OCI-LY7 (cell line): ENCODE data around the gene GMDS. TPM values are rescaled to one million over a fixed set of nuclear protein-coding genes. Genes with fewer than 3 reads are reported as not detected.

ENCODE experiments used
- BruUV-seq: library from RNA; stranded (reverse); fragments of 400-500 nt; replicated peaks from 2 replicates; lab custom pipeline; 2021; lab: Mats Ljungman, UMichigan
- CTCF ChIA-PET: fragments of 300-600 bp; sonication (Branson Sonifier 250); formaldehyde crosslinking; loops from one replicate; lab custom pipeline; 2022; ENCODE audit warnings: antibody characterized with exemption; ENCODE audit not compliant: unreplicated experiment; lab: Charles Lee
- POLR2A ChIA-PET: fragments of 300-600 bp; sonication (Branson Sonifier 250); formaldehyde crosslinking; loops from one replicate; lab custom pipeline; 2022; ENCODE audit warnings: antibody characterized with exemption; lab: Charles Lee
- DNase-seq: peaks from one replicate; pipeline ENCODE4 v3.0.0-alpha.2; 2015; ENCODE audit warnings: low spot score
- H2AFZ ChIP-seq: fragments of 200-600 bp; sonication (generic), shearing (Covaris generic); 2 replicates; pipeline ENCODE4 v1.6.1; 2014; ENCODE audit warnings: mild to moderate bottlenecking, antibody characterized with exemption, low read length, moderate library complexity
- H3K27ac ChIP-seq: fragments of 200-600 bp; sonication (generic); 2 replicates; pipeline ENCODE4 v1.5.1; 2014; ENCODE audit warnings: mixed run types, low read depth, mild to moderate bottlenecking, moderate library complexity, low read length, inconsistent platforms; ENCODE audit not compliant: poor library complexity, severe bottlenecking
- H3K36me3 ChIP-seq: fragments of 200-600 bp; sonication (generic); 2 replicates; pipeline ENCODE4 v1.6.1; 2014; ENCODE audit warnings: mild to moderate bottlenecking, antibody characterized with exemption, low read length, moderate library complexity, mixed read lengths; ENCODE audit not compliant: insufficient read depth
- H3K4me1 ChIP-seq: fragments of 200-600 bp; sonication (generic); 2 replicates; pipeline ENCODE4 v1.5.1; 2014; ENCODE audit warnings: mild to moderate bottlenecking, low read length; ENCODE audit not compliant: insufficient read depth, poor library complexity, severe bottlenecking
- H3K4me2 ChIP-seq: fragments of 200-600 bp; sonication (generic); 2 replicates; pipeline ENCODE4 v1.6.1; 2014; ENCODE audit warnings: mild to moderate bottlenecking, low read length
- H3K4me3 ChIP-seq: fragments of 200-600 bp; sonication (generic); 2 replicates; pipeline ENCODE4 v1.5.1; 2014; ENCODE audit warnings: mild to moderate bottlenecking, low read depth, low read length; ENCODE audit not compliant: poor library complexity, severe bottlenecking
- H3K79me2 ChIP-seq: fragments of 200-600 bp; sonication (generic); 2 replicates; pipeline ENCODE4 v1.6.1; 2016; ENCODE audit warnings: low read depth, mild to moderate bottlenecking, low read length, moderate library complexity, mixed read lengths; ENCODE audit not compliant: insufficient read depth
- H3K9me2 ChIP-seq: fragments of 200-600 bp; sonication (generic); 2 replicates; pipeline ENCODE4 v1.6.1; 2016; ENCODE audit warnings: mild to moderate bottlenecking, low read length, mixed read lengths; ENCODE audit not compliant: insufficient read depth
- H3K9me3 ChIP-seq: fragments of 200-600 bp; sonication (generic); 2 replicates; pipeline ENCODE4 v1.6.1; 2014; ENCODE audit warnings: mild to moderate bottlenecking, mixed run types, low read length, mixed read lengths
- H4K20me1 ChIP-seq: fragments of 200-600 bp; sonication (generic); 2 replicates; pipeline ENCODE4 v1.6.1; 2014; ENCODE audit warnings: mild to moderate bottlenecking, antibody characterized with exemption, low read length, moderate library complexity, mixed read lengths; ENCODE audit not compliant: insufficient read depth
- CTCF ChIP-seq: fragments of 200-600 bp; sonication (generic); conservative IDR thresholded peaks from 2 replicates; pipeline ENCODE4 v1.5.1; 2014; ENCODE audit warnings: mild to moderate bottlenecking, antibody characterized with exemption, low read length, moderate library complexity, mixed read lengths
- EZH2phosphoT487 ChIP-seq: fragments of 200-600 bp; sonication (generic); IDR thresholded peaks from 2 replicates; pipeline ENCODE4 v1.6.1; 2018; ENCODE audit warnings: low read depth, borderline replicate concordance, mild to moderate bottlenecking, mixed run types, antibody characterized with exemption, low read length, moderate library complexity, mixed read lengths
- intact Hi-C: fragments of 100-400 bp; cut with micrococcal nuclease; formaldehyde crosslinking; loops from one replicate; pipeline ENCODE4 v1.10.0; 2022; ENCODE audit not compliant: unreplicated experiment
- total RNA-seq, 2 experiments: library from RNA; depleted of rRNA in 1 of 2; stranded (reverse); fragments of >200 nt in 1 of 2; shearing (Covaris generic) in 1 of 2; gene quantifications; 2 replicates each; pipeline ENCODE4 v1.2.3, GENCODE V29; 2014 to 2022

The GMDS gene
- total RNA-seq, 2 experiments from 2014 or later: 9.9 to 26.8 TPM

GRCh38 chr6:1786455-1787453 lies 458.7 kb downstream of the GMDS start:
- no TSS peak for BruUV-seq

GRCh38 chr6:1784422-1784884 lies 461.0 kb downstream of the GMDS start:
- no peak for TF ChIP-seq EZH2phosphoT487
- TF ChIP-seq CTCF: no peak
- no peaks in the 10 kb centered on the region for H3K9me3 ChIP-seq
- CTCF ChIA-PET: no interaction called here
- no peaks in the 10 kb centered on the region for H4K20me1 ChIP-seq
- DNase-seq: no peak
- intact Hi-C loops: no loop called here
- no peaks in the 10 kb centered on the region for H3K36me3 ChIP-seq
- H2AFZ ChIP-seq: no peak overlapping the region
- no TSS peak for BruUV-seq
- no peak overlapping the region for H3K27ac ChIP-seq
- no peak overlapping the region for H3K4me2 ChIP-seq
- H3K9me2 ChIP-seq: no peaks in the 10 kb centered on the region
- no peaks in the 10 kb centered on the region for H3K4me1 ChIP-seq
- no peaks in the 10 kb centered on the region for H3K79me2 ChIP-seq
- POLR2A ChIA-PET: interaction anchor here (0.7 to 0.9 kb wide), 3 partner anchors 10 to 425 kb away, joined by 3 to 6 read pairs (median 4); no protein-coding TSS in a partner anchor
- H3K4me3 ChIP-seq: no peak overlapping the region

More at GRCh38 chr6:1786455-1787453, 458.7 kb downstream of the GMDS start:
- Histone ChIP-seq H3K36me3 (no peaks in the 10 kb centered on the region), H3K4me2 (no peak overlapping the region), H3K79me2 (no peaks in the 10 kb centered on the region), H3K27ac (no peak overlapping the region), H2AFZ (no peak overlapping the region), H3K9me2 (no peaks in the 10 kb centered on the region), H3K9me3 (no peaks in the 10 kb centered on the region), H3K4me1 (no peaks in the 10 kb centered on the region), H4K20me1 (no peaks in the 10 kb centered on the region), H3K4me3 (no peak overlapping the region)
- no peak for TF ChIP-seq CTCF
- TF ChIP-seq EZH2phosphoT487: no peak
- DNase-seq: no peak
- CTCF ChIA-PET: no interaction called here
- POLR2A ChIA-PET: interaction anchor here (0.6 to 1.2 kb wide), 4 partner anchors 9 to 1550 kb away, joined by 3 to 6 read pairs (median 3); no protein-coding TSS in a partner anchor
- intact Hi-C loops: no loop called here
